CD4-positive, alpha-beta T cell treated with Interleukin-1 beta for 1 hour (primary cell): ENCODE measurements around the gene ANO4.
"Not testable (repeated sequence)": the region's sequence is repeated elsewhere in the genome, so short reads cannot be mapped to it uniquely, and the experiment has no call there.

Experiments used
- DNase-seq, 2 donors: peaks; one replicate each; pipeline ENCODE4 v3.0.0-alpha.2; 2020 to 2022

Gene ANO4

DNA sequence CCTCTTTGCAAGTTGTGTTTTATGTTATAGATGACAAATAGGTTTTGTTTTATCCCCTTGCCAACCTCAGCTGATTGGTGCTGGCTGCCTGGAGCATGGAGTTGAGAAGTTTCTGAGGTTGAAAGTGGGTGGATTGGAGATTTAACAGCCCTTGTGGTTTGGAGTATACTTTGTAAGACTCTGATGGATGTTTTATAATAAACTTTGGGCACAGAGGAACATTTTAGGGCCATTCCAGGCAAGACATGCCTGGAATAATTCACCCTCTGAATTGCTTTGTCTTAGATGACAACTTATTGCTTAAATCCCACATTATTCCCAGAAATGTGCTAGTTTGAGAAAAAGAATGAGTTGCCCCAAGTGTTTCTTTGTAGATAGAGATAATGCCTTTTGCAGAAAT, 256.6 kb downstream of the ANO4 start:
- DNase-seq, result no peak

DNA sequence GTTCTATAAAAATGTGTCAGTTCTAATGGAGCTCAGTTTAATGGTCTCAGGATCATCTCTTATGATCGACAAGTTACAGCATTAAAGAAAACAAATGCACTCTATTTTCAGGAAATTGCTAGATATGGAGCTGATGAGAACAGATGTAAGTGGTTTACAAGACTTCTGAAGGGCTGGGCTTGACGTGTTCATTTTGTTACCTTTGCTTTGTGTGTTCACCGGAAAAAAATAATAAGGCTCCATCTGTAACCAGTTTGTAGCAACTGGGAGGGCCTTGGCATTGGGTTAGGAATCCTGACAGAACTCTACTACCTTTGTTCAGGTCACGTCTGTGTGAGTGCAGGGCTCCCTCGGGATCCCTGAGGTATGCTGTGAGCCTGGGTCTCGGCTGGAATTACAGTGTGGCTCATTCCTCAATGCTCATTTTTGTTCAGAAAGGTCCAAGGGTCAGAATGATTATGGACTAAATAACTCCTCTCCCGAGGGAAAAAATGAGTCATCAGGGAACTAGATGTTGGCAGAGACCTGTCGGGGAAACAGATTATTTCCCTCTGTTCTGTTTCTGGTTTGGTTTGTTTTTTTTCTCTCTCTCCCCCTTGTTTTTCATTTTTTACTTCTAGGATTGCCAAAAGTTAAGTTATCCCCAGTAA, 257.4 kb downstream of the ANO4 start:
- no peak for DNase-seq

DNA sequence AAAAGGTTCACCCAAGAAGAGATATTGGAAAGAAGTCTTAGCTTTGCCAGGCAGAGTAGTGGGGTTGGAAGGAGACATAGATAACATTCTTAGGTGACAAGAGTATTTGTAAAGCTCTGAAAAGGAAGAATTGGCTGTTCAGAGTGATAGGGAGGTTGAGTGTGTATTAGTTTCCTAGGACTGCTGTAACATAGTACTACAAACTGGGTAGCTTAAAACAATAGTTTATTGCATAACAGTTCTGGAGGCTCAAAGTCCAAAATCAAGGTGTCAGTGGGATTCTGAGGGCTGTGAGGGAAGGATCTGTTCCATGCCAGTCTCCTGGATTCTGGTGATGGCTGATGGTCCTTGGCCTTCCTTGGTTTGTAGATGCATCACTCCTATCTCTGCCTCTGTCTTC, 258.6 kb downstream of the ANO4 start:
- DNase-seq, result no peak

DNA sequence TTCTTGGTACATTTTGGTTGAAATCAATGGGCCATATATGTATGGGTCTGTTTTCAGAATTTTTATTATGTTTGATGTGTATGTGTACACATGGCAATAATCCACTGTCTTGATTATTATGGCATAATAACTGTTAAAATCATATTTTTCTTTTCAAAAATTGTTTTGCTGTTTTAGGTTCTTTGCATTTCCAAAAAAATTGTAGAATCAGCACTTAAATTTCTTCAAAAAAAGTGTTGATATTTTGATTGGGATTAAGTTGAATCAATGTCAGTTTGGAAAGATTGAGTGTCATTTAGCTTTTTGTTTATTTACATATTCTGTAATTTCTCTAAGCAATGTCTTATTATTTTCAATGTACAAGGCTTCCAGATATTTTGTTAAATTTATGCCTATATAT, 261.4 kb downstream of the ANO4 start:
- no peak for DNase-seq

GRCh38 chr12:101062508-101062907, 267.9 kb downstream of the ANO4 start:
- DNase-seq, result not testable (repeated sequence)

- DNase-seq, result no peak
Observed at GRCh38 chr12:101064721-101065120, 270.1 kb downstream of the ANO4 start.

DNA sequence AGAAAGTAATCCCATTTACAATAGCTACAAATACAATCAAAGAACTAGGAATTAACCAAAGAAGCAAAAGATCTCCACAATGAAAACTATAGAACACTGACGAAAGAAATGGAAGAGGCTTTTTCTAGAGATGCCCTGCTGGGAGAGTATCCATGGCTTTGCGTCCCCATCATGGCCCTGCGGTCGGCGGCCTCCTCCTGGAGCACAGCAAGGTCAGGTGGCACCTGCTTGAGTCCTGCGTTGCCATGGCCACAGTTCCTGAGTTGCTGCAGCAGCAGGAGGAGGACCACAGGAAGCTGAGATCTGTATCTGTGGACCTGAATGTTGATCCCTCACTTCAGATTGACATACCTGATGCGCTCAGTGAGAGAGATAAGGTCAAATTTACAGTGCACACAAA, 271.9 kb downstream of the ANO4 start:
- DNase-seq, result no peak

DNA sequence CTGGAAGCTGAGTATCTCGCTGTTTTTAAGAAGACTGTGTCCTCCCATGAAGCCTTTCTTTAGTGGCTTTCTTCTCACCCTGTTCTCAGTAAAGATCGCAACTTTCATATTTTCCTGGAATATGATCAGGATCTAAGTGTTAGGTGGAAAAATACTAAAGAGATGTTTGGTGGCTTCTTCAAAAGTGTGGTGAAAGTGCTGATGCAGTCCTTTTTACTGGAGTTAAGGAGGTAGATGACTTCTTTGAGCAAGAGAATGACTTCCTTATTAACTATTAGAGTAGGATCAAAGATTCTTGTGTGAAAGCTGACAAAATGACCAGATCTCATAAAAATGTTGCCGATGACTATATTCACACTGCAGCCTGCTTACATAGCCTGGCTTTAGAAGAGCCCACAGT, 273.8 kb downstream of the ANO4 start:
- DNase-seq, result no peak

DNA sequence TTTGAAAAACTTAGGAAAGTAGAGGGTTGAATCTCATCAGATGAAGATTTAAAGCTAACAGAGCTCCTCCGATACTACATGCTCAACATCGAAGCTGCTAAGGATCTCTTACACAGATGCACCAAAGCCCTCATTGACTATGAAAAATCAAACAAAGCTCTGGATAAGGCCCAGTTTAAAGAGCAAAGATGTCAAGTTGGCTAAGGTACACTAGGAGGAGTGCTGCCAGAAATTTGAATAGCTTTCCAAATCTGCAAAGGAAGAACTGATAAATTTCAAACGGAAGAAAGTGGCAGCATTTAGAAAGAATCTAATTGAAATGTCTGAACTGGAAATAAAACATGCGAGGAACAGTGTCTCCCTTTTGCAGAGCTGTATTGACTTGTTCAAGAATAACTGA, 274.3 kb downstream of the ANO4 start:
- DNase-seq, result no peak

GRCh38 chr12:101074940-101075680, 280.5 kb downstream of the ANO4 start:
- no peak for DNase-seq

GRCh38 chr12:101076921-101077320, 282.3 kb downstream of the ANO4 start:
- no peak for DNase-seq

DNA sequence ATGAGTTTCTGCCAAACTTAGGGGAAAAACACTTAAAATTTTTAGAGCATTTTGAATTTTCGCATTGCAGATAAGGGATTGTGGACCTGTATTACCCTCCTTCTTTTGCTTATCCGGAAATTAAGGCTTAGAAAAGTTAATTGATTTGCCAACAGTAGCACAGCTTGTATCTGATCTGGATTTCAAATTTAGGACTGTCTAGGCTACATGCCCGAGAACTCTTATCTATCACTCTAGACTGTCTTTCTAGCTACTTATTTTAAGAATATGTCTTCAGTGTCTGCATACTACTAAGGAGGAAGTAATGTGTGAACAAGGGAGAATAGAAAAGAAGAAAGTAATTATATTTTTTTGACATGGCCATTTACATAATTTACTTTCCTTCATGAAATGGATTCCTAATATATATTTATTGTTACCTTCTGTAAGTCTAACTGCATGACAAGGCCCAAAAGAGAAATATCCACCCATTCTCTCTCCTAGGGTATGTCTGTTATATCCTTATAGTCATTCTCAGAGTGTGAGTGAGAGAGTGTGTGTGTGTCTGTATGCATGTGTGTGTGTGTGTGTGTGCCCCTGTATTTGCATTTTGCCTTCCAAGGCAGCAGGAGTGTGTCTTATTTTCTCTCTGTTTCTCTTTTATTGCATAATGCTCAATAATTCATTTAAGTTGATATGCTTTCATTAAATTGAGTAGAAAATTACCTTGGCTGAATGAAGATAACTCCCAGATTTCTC, 283.4 kb downstream of the ANO4 start:
- DNase-seq, result no peak

DNA sequence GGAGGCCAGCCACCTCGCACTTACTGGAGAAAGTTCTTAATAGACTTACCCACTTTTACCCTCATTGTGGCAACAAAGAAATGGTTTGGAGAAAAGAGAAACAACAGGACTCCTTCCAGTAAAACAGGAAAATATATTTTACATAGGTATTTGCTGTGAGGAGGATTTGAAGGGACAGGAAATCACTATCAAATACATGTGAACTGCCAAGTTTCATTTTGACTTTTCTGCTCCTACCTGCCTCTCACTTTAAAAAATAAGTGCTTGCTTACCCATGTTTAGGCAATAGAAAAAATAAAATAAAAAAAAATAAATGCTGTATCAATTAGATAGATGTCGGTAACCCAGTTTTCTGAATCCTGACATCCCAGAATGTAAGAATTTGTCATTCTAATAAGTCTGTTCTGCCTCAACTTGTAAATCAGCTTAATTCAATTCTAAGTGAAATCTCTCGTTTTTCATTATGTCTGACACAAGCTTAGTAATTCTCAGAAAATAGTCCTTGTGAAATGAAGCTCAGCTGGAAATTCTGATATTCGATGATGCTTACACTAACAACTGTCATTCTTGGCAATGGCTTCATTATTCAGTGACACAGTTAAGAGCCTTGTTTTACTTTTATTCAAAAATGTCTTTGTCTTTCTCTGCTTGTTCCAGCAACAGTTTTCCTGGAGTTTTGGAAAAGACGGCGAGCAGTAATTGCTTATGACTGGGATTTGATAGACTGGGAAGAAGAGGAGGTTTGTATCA, 284.1 kb downstream of the ANO4 start:
- no peak for DNase-seq

GRCh38 chr12:101082706-101083105, 288.1 kb downstream of the ANO4 start:
- no peak for DNase-seq

DNA sequence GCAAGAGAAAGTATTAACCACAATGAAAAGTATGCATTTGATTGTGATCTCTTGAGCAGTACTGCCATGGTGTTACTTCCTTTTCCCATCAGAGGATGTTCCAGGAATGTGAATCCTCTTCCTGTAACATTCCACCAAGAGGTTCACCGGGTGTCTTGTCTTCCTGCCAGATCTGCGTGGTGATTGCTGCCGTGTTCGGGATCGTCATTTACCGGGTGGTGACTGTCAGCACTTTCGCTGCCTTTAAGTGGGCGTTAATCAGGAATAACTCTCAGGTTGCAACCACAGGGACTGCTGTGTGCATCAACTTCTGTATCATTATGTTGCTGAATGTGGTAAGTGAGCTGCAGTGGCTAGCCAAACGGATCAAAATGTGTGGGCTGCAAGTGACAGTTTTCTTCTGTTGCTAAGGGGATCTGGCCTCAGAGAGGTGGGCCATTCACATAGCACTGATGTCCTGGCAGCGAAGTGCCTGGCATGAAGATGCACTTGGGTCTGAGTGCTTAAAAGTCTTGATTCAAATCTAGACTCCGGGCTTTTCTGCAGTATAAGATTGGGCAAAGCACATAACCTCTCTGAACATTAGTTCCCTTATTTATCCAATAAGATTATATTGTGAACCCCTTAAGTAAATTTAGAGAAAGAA, 292.0 kb downstream of the ANO4 start:
- no peak for DNase-seq

- no peak for DNase-seq
Observed at GRCh38 chr12:101087920-101088319, 293.3 kb downstream of the ANO4 start.

- no peak for DNase-seq
Observed at GRCh38 chr12:101089271-101089670, 294.7 kb downstream of the ANO4 start.

DNA sequence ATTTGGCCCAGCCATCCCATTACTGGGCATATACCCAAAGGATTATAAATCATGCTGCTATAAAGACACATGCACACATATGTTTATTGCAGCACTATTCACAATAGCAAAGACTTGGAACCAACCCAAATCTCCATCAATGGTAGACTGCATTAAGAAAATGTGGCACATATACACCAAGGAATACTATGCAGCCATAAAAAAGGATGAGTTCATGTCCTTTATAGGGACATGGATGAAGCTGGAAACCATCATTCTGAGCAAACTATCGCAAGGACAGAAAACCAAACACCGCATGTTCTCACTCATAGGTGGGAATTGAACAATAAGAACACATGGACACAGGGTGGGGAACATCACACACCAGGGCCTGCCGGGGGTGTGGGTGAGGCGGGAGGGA, 295.6 kb downstream of the ANO4 start:
- not testable (repeated sequence) for DNase-seq

- DNase-seq, result no peak
Observed at GRCh38 chr12:101097829-101098580, 303.4 kb downstream of the ANO4 start.

DNA sequence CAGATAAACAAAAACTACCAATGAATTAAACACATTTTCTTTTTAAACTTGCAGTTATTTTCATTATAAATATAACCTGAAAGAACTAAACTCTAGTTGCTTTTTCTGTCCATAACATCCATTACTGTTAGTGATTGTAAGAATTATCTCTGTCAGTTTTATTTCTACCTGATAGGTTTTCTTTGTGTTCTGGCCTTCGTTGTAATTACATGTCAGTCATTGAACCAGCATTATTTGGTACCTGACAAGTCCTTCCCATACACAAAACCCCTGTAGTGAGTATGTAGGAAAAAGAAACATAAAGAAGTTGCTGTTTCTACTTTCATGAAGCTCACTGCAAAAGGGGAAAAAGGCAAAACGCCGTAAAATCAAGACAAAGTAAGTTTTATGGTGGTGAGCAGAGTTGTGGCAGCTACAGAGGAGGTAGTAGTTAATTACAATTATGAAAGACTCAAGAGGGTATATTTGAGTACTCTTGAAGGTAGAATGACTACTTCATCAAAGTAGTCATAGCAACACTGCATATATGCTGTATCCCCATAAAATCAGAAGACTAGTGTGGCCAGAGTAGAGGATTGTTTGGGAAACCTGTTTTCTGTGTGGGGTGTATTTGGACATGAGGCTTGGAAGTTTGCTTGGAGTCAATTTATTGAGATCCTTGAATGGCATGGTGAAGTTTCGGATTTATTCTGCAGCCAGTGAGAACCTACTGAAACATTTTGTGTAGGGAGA, 312.6 kb downstream of the ANO4 start:
- DNase-seq, result no peak

DNA sequence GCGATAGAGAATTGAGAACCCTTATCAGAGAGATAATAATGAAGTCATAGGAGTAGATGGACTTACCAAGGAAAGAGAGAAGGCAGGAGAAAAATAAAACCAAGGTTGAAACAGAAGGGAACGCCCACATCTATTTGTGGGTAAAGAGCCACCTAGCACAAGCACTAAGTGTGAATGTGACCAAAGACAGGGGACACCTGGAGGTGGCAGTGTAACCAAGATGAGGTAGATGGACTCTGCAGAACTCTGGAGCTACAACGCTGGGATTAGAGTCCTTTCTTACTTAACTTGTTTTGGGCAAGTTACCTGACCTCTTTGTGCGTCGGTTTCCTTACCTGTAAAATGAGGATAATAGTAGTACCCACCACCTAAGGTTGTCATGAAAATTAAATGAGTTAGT, 313.6 kb downstream of the ANO4 start:
- DNase-seq, result no peak
